HG03460 (cell line): ENCODE measurements around the gene DDA1.
A peak's percentile ranks its signal among the peaks of the same experiment; 100 is the strongest.
"Not testable (repeated sequence)": the region's sequence is repeated elsewhere in the genome, so short reads cannot be mapped to it uniquely, and the experiment has no call there.

Experiments
- ATAC-seq: cut with Tn5 transposase; IDR thresholded peaks from one replicate; pipeline ENCODE4 v1.9.1; 2021; ENCODE audit not compliant: unreplicated experiment

The DDA1 gene

DNA sequence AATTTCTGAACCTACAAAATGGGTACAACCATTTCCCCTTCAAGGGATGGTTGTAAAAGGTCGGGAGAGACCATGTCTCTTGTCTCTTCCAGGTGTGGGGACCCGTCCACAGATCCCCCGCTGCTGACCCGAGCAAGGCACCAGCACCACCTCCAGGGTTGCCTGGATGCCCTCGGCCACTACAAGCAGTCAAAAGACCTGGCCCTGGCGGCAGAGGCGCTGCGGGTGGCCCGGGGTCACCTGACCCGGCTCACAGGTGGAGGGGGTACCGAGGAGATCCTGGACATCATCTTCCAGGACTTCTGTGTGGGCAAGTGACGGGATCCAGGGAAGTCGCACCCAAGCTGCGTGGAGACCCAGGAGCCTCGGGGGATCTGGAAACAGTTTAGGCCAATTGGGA is 32.0 kb downstream of the DDA1 start:
- ATAC-seq, result no peak

DNA sequence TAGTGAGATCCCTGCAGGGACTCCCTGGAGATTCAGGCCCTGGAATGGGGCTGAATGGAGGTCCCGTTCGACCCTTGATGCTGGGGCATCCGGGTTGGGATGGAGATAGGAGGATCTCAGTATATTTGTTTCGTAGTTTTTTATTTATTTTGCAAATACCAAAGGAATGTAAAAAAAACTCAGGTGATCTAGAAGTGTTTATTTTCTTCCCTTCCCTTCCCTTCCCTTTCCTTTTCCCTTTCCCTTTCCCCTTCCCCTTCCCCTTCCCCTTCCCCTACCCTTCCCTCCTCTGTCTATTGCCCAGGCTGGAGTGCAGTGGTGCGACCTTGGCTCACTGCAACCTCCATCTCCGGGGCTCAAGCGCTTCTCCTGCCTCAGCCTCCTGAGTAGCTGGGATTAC is 32.5 kb downstream of the DDA1 start:
- no peak for ATAC-seq

DNA sequence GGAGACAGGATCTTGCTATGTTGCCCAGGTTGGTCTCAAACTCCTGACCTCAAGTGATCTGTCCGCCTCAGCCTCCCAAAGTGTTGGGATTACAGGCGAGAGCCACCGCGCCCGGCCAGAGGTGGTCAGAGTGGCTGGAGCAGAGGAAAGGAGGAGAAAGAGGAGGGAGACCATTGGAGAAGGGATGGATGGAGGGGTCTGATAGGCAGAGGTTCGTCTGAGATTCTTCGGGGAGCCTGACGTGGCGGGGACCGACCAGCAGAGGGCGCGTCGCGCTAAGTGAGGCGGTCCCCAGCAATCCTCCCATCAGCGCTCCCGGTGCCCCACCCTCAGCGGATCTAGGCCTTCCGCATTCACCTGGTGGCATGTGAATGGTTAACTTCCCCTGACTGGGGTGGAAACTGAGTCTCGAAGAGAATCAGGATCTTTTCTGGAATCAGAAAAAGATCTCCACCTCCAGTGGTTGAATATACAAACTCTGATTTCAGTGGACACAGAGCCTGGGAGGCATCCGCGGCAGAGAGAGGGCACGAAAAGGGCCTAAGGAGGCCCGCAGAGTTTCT is 36.8 kb downstream of the DDA1 start:
- ATAC-seq, result no peak

DNA sequence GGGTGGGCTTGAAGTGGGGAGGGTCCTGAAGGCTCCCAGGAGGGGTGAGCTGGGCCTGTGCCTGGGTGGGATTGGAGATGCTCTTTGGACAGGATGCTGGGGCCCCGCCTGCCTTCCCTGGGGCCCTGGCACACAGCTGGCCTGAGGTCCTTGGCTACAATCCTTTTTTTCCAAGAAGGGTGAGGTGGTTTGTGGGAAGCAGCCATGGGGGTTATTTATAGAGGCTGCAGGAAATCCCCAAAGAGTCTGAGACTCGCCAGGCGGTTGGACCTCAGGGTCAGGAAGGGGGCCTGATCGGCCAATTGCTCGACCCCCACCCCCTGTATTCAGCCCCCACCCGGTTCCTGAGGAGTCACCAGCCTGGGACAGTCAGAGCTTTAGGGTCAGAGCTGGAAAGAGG is 38.0 kb downstream of the DDA1 start:
- no peak for ATAC-seq

DNA sequence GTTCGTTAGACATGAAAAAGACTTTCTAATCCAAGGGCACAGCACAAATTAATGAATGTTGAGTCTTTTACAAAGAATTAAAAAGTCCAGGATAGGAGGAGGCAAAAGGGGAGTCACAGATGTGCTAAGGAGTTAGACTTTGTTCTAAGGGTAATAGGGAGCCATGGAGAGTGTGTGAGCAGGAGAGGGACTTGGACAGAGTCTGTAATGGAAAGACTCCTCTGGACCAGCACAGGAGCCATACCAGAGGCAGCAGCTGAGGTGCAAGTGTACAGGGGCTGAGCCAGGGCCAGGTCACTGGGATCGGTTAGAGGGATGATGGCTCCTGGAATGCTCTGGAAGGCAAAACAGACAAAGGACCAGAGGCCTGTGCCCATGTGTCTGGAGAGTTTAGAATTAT is 38.5 kb downstream of the DDA1 start:
- no peak for ATAC-seq

DNA sequence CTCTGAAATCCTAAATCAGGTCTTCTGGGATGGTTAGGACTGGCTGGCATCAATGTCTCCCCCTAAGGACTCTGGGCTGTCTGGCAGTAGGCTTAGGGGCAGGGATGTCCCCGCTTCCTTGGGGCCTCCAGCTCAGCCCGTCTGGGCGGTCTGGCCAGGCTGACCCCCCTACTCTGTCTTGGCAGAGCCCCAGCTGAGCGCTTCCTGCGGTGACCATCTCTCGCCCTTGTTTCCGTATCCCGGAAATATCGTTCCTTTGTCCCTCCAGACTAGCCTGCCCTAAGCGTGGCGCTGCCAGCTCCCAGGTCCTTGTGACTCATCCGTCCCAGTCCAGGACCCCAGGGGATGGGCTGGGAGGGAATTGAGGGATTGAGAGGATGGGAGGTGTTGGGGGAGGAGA is 39.3 kb downstream of the DDA1 start:
- ATAC-seq, result no peak

DNA sequence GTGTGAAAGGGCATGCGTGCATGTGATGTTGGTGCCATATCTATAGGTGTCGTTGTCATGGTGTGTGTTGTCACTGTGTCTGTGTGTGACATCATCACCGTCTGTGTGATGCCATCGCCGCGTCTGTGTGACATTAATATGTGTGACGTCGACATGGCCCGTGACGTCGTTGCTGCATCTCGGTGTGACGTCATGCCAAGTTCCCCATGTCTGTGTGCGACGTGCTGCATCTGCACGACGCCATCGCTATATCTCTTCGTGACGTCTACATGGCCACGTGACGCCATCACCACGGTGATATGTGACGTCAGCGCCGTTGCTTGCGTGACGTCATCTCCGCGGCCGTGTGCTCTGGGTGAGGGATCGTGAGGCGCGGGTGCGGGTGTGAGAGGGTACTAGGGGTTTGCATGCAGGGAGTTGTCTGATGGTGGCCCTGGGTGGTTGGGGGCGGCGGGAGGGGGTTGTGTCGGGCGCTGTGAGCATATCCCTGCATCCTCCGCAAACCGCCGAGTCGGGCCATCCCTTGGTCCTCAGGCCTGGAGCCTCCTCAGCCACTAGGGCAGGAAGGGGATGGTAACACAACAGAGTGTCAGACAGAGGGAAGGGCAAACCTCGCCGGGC is 42.6 kb downstream of the DDA1 start:
- no peak for ATAC-seq

DNA sequence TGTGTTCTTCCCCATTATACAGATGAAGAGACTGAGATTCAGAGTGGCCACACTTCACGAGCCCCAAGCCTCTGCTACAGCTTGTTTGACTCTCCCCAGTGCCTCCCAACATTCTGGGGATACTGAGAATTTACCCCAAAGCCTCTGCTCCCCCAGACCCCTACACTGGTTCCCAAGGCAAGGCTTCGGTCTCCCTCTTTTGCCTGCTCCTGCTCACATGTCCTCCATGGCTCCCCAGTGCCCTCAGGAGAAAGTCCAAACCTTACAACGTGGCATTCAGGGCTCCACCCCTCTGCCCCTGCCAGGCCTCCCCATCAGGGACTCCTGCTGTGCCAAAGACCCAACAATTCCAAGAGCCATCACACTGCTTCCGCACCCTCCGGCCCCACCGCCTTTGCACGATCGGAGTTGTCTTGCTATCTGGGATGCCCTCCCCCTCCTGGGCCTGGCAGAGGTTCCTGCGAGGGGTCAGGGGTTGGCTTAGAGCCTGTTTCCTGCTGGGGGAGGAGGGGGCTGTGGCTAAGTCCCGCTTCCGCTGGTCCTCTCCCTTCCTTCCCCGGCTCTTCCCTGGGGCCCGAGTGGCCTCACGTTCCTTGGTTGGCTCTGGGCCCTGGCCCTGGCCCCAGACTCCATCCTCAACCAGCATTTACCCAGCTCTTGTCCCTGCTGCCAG is 43.4 kb downstream of the DDA1 start:
- no peak for ATAC-seq

DNA sequence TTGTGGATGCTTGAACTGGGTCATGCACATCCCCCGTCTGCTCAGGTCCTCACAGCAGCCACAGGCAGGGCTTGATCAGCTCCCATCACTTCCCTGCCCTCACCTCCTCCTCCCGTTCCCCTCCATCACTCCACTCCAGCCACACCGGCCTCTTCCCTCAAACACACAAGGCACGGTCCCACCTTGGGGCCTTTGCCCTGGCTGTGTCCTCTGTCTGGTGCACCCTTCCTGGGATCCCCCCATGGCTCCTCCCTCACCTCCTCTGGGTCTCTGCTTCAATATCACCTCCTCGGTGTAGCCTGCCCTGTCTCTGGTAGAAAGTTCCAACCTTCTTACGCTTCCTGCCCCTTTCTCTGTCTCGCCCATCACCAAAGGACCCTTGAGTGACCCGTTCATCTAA is 44.0 kb downstream of the DDA1 start:
- ATAC-seq, result no peak

DNA sequence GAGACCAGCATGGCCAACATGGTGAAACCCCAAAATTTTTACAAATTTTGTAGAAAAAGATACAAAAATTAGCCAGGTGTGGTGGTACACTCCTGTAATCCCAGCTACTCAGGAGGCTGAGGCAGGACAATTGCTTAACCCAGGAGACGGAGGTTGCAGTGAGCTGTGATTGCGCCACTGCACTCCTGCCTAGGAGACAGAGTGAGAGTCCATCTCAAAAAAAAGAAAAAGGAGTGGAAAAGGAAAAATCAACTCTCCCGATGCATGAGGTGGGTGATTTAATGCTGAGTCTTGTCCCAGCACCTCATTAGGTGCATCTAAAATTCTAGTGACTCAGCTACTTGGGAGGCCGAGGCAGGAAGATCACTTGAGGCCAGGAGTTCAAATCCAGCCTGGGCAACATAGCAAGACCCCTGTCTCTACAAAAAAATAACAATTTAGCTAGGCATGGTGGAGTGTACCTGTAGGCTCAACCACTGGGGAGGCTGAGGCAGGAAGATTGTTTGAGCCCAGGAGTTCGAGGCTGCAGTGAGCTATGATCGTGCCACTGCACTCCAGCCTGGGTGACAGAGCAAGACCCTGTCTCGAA is 47.8 kb downstream of the DDA1 start:
- ATAC-seq, result no peak

DNA sequence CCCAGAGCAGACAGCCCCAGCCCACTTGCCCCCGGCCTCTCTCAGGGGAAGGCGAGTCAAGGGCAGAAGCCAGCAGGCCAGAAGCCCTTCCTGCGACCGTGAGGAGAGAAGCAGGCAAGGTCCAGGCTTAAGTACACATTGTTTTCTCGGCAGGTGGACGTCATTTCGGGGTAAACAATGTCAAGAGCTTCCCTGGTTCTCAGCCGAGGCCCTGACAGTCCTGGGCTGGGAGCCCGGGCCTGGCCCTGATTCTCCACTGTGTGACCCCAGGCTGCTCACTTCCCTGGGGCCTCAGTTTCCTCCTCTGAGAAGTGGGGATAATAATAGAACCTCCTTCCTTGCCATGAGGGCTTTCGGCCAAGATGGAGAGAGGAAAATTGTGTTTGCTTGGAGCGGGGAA is 48.4 kb downstream of the DDA1 start:
- ATAC-seq, result no peak

DNA sequence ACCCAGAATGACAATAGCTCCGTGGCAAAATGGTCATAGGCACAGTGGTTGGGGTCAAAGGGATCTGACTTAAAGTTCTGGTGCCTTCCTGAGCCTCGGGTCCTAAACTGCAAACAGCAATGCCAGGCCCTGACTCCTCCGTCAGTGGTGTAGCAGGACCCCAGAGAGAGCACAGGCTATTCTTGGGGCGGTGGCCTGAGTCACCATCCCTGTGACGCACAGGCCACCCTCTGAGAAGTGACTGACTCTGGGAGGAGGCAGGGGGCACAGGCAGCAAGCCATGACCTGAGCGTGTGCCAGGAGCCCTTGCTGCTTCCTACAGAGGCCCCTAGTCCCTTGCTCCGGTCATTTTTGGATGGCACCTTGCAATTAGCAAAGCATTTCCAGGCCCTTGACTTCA is 49.0 kb downstream of the DDA1 start:
- no peak for ATAC-seq

DNA sequence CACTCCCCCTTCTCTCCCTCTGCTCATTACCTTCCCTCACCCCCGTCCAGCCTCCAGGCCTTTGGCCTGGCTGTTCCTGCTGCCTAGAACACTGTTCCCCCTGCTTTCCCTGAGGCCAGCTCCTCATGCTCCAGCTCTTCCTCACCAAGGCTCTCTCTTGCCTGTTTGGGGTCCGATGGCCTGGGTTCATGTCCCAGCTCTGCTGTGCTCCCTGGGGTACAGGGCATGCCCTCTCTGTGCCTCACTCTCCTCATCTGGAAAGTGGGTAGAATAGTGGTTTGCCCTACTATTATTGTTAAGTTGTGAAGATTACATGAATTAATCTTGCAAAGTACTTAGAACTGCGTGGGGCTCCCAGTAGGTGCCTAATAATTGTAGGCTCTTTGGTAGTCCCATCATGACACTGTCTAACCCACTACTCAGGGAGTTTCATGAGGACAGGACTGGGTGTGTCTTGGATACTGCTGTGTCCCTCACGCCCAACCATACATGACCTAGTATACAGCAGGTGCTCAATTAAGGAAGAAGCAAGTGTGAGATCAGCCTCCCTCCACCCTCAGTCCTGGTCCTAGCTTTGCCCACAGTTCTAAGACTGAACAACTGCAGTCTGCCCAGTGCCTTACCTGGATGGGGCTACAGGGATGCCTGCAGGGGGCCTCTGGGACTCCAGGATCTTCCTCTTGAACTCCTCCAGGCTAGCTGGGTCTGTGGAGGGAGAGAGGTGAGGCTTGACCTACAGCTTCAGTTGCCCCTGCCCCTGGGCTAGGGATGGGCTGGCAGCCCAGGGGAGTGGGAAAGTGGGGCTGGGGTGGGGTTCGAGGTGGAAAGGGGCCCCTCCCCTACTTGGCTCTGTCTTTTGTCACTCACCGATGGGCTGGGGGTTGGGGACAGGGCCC is 50.8 kb downstream of the DDA1 start:
- ATAC-seq, result no peak

DNA sequence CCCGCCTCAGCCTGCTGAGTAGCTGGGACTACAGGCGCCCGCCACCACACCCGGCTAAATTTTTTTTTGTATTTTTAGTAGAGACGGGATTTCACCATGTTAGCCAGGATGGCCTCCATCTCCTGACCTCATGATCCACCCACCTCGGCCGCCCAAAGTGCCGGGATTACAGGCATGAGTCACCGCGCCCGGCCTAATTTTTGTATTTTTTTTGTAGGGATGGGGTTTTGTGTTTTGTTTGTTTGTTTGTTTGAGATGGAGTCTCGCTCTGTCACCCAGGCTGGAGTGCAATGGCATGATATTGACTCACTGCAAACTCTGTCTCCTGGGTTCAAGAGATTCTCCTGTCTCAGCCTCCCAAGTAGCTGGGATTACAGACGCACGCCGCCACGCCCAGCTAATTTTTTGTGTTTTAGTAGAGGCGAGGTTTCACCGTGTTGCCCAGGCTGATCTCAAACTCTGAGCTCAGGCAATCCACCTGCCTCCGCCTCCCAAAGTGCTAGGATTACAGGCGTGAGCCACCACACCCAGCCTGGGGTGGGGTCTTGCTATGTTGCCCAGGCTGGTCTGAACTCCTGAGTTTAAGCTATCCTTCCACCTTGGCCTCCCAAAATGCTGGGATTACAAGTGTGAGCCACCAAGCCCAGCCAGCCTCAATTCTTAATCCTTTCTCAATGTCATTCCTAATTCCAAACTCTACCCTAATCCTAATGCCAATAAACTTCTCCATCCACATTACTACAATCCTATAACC is 54.7 kb downstream of the DDA1 start:
- ATAC-seq, result not testable (repeated sequence)

DNA sequence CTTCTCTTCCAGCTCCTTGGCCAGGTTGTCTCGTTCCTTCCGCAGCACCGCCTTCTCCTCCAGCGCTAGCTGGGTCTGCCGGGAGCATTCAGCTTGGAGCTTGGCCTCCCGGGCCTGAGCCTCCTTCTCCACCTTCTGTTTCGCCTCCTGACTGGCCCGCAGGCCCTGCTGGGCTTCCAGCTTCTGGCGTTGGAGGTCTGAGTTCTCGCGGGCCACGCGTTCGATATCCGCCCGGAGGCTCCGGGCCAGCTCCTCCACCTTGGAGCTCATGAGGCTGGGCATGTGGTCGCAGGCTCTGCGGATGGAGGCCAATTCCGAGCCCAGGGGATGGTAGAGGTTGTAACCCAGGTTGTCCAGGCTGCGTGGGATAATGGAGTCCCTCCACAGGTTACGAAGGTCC is 56.0 kb downstream of the DDA1 start:
- no peak for ATAC-seq

DNA sequence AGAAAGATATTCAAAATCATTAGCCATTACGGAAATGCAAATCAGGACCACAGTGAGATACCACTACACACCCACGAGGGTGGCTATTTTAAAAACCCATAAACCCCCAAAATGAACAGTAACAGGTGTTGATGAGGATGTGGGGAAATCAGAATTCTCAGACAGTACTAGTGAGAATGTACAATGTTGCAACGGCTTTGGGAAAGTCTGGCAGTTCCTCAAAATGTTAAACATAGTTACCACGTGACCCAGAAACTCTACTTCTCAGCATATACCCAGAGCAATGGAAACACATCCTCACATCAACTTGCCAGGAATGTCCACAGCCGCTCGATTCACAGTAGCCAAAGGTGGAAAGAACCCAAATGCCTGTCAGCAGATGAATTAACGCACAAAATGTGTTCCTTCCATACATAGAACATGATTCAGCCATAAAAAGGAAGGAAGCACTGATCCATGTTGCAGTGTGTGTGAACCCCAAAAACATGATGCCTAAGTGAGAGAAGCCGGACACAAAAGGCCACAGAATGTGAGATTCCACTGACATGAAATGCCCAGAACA is 60.7 kb downstream of the DDA1 start:
- ATAC-seq, result peak; percentile 80
